ENCODE results near the gene NECAB2. TPM values are rescaled to one million over a fixed set of nuclear protein-coding genes. Genes with fewer than 3 reads are reported as not detected.

NECAB2 gene
- total RNA-seq (not detected), polyA plus RNA-seq (not detected)

GRCh38 chr16:83967838-83968305, at the start of gene NECAB2:
NECAB2 (plus strand) TSS chr16:83968244; CDS start chr16:83968649, 405 bp downstream.
- ChIA-PET CTCF (no interaction called here), POLR2A (no interaction called here)
- H3K4me3 ChIP-seq (ENCODE audit: low read length) = no peak within 1 kb of the TSS
- peaks cover 2 to 7% (median 5%) of the 10 kb centered on the region in 3 donors for H3K4me1 Mint-ChIP-seq
- H3K36me3 ChIP-seq (ENCODE audit: insufficient read depth, low read length) = no peaks in the 10 kb centered on the region
- no peak within 1 kb of the TSS for H3K27ac Mint-ChIP-seq
- peaks cover 14 to 17% of the 10 kb centered on the region in 2 donors for H3K27me3 Mint-ChIP-seq
- H3K4me3 Mint-ChIP-seq = peak within 1 kb of the TSS; percentile 33 to 79 (median 59)
- H3K27ac ChIP-seq (ENCODE audit: low read depth, low read length) = no peak within 1 kb of the TSS
- H3K9me3 ChIP-seq (ENCODE audit: low read length) = no peaks in the 10 kb centered on the region
- no peaks in the 10 kb centered on the region for H3K27me3 ChIP-seq (ENCODE audit: insufficient read depth, low read length, poor library complexity, severe bottlenecking)
- H3K36me3 Mint-ChIP-seq = no peaks in the 10 kb centered on the region
- H3K9me3 Mint-ChIP-seq = no peaks in the 10 kb centered on the region
- DNase-seq = peak in 1 of 5 donors; percentile 17
- H3K4me1 ChIP-seq (ENCODE audit: insufficient read depth, low read length) = no peaks in the 10 kb centered on the region

- Mint-ChIP-seq H3K27me3 (no peaks in the 10 kb centered on the region), H3K4me1 (peaks cover 3 to 4% (median 4%) of the 10 kb centered on the region in 3 donors), H3K36me3 (peaks cover 11 to 64% (median 40%) of the 10 kb centered on the region in 3 donors), H3K27ac (peak overlapping the region in 1 of 8 donors; percentile 84), H3K9me3 (no peaks in the 10 kb centered on the region), H3K4me3 (peak overlapping the region in 1 of 7 donors; percentile 6)
- H3K4me3 ChIP-seq (ENCODE audit: low read length) = no peak overlapping the region
- H3K36me3 ChIP-seq (ENCODE audit: insufficient read depth, low read length) = peaks cover 20% of the 10 kb centered on the region
- H3K4me1 ChIP-seq (ENCODE audit: insufficient read depth, low read length) = no peaks in the 10 kb centered on the region
- no peak overlapping the region for H3K27ac ChIP-seq (ENCODE audit: low read depth, low read length)
- H3K27me3 ChIP-seq (ENCODE audit: insufficient read depth, low read length, poor library complexity, severe bottlenecking) = no peaks in the 10 kb centered on the region
- DNase-seq = no peak
- CTCF ChIA-PET = no interaction called here
- no peaks in the 10 kb centered on the region for H3K9me3 ChIP-seq (ENCODE audit: low read length)
- POLR2A ChIA-PET = no interaction called here
These were observed 47.1 kb upstream of the NECAB2 start for GRCh38 chr16:83920894-83921491.

GRCh38 chr16:83923581-83924365, 44.3 kb upstream of the NECAB2 start:
- peaks cover 12% of the 10 kb centered on the region for H3K36me3 ChIP-seq (ENCODE audit: insufficient read depth, low read length)
- ChIA-PET POLR2A (no interaction called here), CTCF (no interaction called here)

GRCh38 chr16:83924686-83925085, 43.4 kb upstream of the NECAB2 start:
- H3K27me3 Mint-ChIP-seq = no peaks in the 10 kb centered on the region
- ChIA-PET POLR2A (no interaction called here), CTCF (no interaction called here)
- Histone ChIP-seq H3K27ac (ENCODE audit: low read depth, low read length) (no peak overlapping the region), H3K36me3 (ENCODE audit: insufficient read depth, low read length) (peaks cover 3% of the 10 kb centered on the region), H3K4me3 (ENCODE audit: low read length) (no peak overlapping the region), H3K27me3 (ENCODE audit: insufficient read depth, low read length, poor library complexity, severe bottlenecking) (no peaks in the 10 kb centered on the region), H3K4me1 (ENCODE audit: insufficient read depth, low read length) (no peaks in the 10 kb centered on the region), H3K9me3 (ENCODE audit: low read length) (no peaks in the 10 kb centered on the region)
- peaks cover 2 to 4% (median 3%) of the 10 kb centered on the region in 3 donors for H3K4me1 Mint-ChIP-seq
- H3K36me3 Mint-ChIP-seq = peaks cover 6 to 29% (median 11%) of the 10 kb centered on the region in 3 donors
- H3K9me3 Mint-ChIP-seq = no peaks in the 10 kb centered on the region
- peak overlapping the region in 2 of 8 donors; percentile 51 to 65 for H3K27ac Mint-ChIP-seq
- no peak overlapping the region for H3K4me3 Mint-ChIP-seq
- no peak for DNase-seq

More at GRCh38 chr16:83923581-83924365, 44.3 kb upstream of the NECAB2 start:
- Mint-ChIP-seq H3K9me3 (no peaks in the 10 kb centered on the region), H3K4me3 (no peak overlapping the region), H3K27ac (peak overlapping the region in 1 of 8 donors; percentile 84), H3K27me3 (no peaks in the 10 kb centered on the region), H3K4me1 (peaks cover 2 to 4% (median 3%) of the 10 kb centered on the region in 3 donors), H3K36me3 (peaks cover 11 to 38% (median 20%) of the 10 kb centered on the region in 3 donors)
- no peaks in the 10 kb centered on the region for H3K9me3 ChIP-seq (ENCODE audit: low read length)
- H3K27ac ChIP-seq (ENCODE audit: low read depth, low read length) = no peak overlapping the region
- no peaks in the 10 kb centered on the region for H3K4me1 ChIP-seq (ENCODE audit: insufficient read depth, low read length)
- no peak overlapping the region for H3K4me3 ChIP-seq (ENCODE audit: low read length)
- no peaks in the 10 kb centered on the region for H3K27me3 ChIP-seq (ENCODE audit: insufficient read depth, low read length, poor library complexity, severe bottlenecking)
- no peak for DNase-seq

- CTCF ChIA-PET = interaction anchor here (1.3 kb wide), 1 partner anchor 99 kb away, joined by 3 read pairs; no protein-coding TSS in a partner anchor
- no peak overlapping the region for H3K4me3 ChIP-seq (ENCODE audit: low read length)
- no peak overlapping the region for H3K4me3 Mint-ChIP-seq
- H3K4me1 Mint-ChIP-seq = peaks cover 2 to 4% (median 3%) of the 10 kb centered on the region in 3 donors
- H3K4me1 ChIP-seq (ENCODE audit: insufficient read depth, low read length) = no peaks in the 10 kb centered on the region
- DNase-seq = no peak
- H3K9me3 ChIP-seq (ENCODE audit: low read length) = no peaks in the 10 kb centered on the region
- H3K27me3 ChIP-seq (ENCODE audit: insufficient read depth, low read length, poor library complexity, severe bottlenecking) = no peaks in the 10 kb centered on the region
- H3K27me3 Mint-ChIP-seq = peaks cover 0 to 3% of the 10 kb centered on the region in 2 donors
- peak overlapping the region in 3 of 8 donors; percentile 41 to 92 (median 51) for H3K27ac Mint-ChIP-seq
- H3K9me3 Mint-ChIP-seq = no peaks in the 10 kb centered on the region
- no peaks in the 10 kb centered on the region for H3K36me3 ChIP-seq (ENCODE audit: insufficient read depth, low read length)
- no peak overlapping the region for H3K27ac ChIP-seq (ENCODE audit: low read depth, low read length)
- H3K36me3 Mint-ChIP-seq = peaks cover 4 to 24% (median 8%) of the 10 kb centered on the region in 3 donors
- POLR2A ChIA-PET = no interaction called here
These were observed 42.7 kb upstream of the NECAB2 start for GRCh38 chr16:83925095-83925905.

- DNase-seq = no peak
- peaks cover 2 to 4% (median 3%) of the 10 kb centered on the region in 3 donors for H3K4me1 Mint-ChIP-seq
- peaks cover 0 to 20% (median 2%) of the 10 kb centered on the region in 3 donors for H3K36me3 Mint-ChIP-seq
- CTCF ChIA-PET = interaction anchor here (0.9 to 1.8 kb wide), 4 partner anchors 11 to 100 kb away, joined by 3 to 5 read pairs (median 3); no protein-coding TSS in a partner anchor
- POLR2A ChIA-PET = no interaction called here
- H3K9me3 Mint-ChIP-seq = no peaks in the 10 kb centered on the region
- Histone ChIP-seq H3K27ac (ENCODE audit: low read depth, low read length) (no peak overlapping the region), H3K4me1 (ENCODE audit: insufficient read depth, low read length) (no peaks in the 10 kb centered on the region), H3K27me3 (ENCODE audit: insufficient read depth, low read length, poor library complexity, severe bottlenecking) (no peaks in the 10 kb centered on the region), H3K4me3 (ENCODE audit: low read length) (no peak overlapping the region), H3K36me3 (ENCODE audit: insufficient read depth, low read length) (no peaks in the 10 kb centered on the region), H3K9me3 (ENCODE audit: low read length) (no peaks in the 10 kb centered on the region)
- H3K27me3 Mint-ChIP-seq = peaks cover 0 to 3% of the 10 kb centered on the region in 2 donors
- no peak overlapping the region for H3K4me3 Mint-ChIP-seq
- H3K27ac Mint-ChIP-seq = peak overlapping the region in 2 of 8 donors; percentile 41 to 77
These were observed 41.9 kb upstream of the NECAB2 start for GRCh38 chr16:83925957-83926725.

GRCh38 chr16:83926726-83927397, 41.2 kb upstream of the NECAB2 start:
- Mint-ChIP-seq H3K9me3 (no peaks in the 10 kb centered on the region), H3K36me3 (peaks cover 0 to 16% (median 0%) of the 10 kb centered on the region in 3 donors), H3K4me3 (no peak overlapping the region), H3K27me3 (peaks cover 0 to 3% of the 10 kb centered on the region in 2 donors), H3K27ac (peak overlapping the region in 1 of 8 donors; percentile 77), H3K4me1 (peaks cover 2 to 4% (median 3%) of the 10 kb centered on the region in 3 donors)
- H3K4me1 ChIP-seq (ENCODE audit: insufficient read depth, low read length) = no peaks in the 10 kb centered on the region
- H3K27me3 ChIP-seq (ENCODE audit: insufficient read depth, low read length, poor library complexity, severe bottlenecking) = no peaks in the 10 kb centered on the region
- H3K4me3 ChIP-seq (ENCODE audit: low read length) = no peak overlapping the region
- H3K27ac ChIP-seq (ENCODE audit: low read depth, low read length) = no peak overlapping the region
- H3K36me3 ChIP-seq (ENCODE audit: insufficient read depth, low read length) = no peaks in the 10 kb centered on the region
- DNase-seq = peak; percentile 16 to 57 (median 37)
- H3K9me3 ChIP-seq (ENCODE audit: low read length) = no peaks in the 10 kb centered on the region
- ChIA-PET CTCF (interaction anchor here (0.8 to 1.8 kb wide), 5 partner anchors 11 to 86 kb away, joined by 3 to 5 read pairs (median 3); no protein-coding TSS in a partner anchor), POLR2A (no interaction called here)

Measured in CD8-positive, alpha-beta memory T cell (primary cell).